ENCODE data around the gene TMEM184C. TPM values are rescaled to one million over a fixed set of nuclear protein-coding genes. Genes with fewer than 3 reads are reported as not detected.

The TMEM184C gene
- total and polyA plus RNA-seq, 4 donors: 41.7 to 54.8 (median 48.6) TPM

DNA sequence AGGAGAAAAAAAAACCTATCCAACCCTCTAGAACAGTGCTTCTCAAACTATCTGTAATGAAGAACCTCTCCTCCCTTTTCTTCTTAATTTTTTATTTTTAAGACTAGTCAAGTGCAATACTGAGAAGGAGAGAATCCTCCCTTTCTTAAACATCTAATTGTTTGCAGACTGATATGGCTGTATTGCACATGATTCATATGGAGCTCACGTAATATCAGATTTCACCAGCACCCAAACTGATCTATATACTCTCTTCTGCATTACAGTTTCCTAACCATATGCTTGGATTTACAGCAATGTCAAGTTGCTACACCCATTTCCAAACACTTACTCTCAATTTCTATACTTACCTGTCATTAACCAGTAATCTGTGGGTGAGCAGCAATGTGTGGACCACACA is 57.3 kb downstream of the TMEM184C start:
- Histone ChIP-seq H3K4me3 (ENCODE audit: low read depth, low read length) (no peak overlapping the region), H3K27me3 (ENCODE audit: control insufficient read depth, insufficient read depth, low read length) (no peaks in the 10 kb centered on the region), H3K36me3 (ENCODE audit: control insufficient read depth, insufficient read depth, low read length) (peaks cover 7% of the 10 kb centered on the region), H3K9me3 (ENCODE audit: control insufficient read depth, insufficient read depth, low read length) (no peaks in the 10 kb centered on the region), H3K4me1 (ENCODE audit: control insufficient read depth, insufficient read depth, low read length) (peaks cover under 1% of the 10 kb centered on the region), H3K27ac (ENCODE audit: low read depth, low read length) (no peak overlapping the region)
- WGBS (ENCODE audit: insufficient coverage): 83% methylated on average over 1 of the region's 1 CpG
- DNase-seq (ENCODE audit: low read depth in 4 of 6, low spot score in 6 of 6): no peak

DNA sequence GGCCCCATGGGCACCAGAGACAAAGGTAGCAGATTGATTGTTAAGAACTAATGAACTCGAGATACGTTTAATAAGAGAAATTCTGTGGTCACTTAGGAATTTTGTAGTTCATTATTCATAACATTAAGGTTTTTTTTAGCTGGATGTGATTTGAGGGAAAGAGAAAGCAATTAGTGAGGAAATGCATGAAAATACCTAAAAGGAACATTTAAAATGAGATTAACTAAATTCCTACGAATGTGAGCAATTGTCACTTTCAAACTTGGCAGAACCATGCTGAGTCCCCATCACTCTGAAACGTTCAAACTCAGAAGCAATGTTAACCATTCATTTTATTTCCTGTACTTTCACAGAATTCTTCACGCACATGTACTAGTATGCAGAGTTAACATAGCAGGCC is 60.9 kb downstream of the TMEM184C start:
- 69% methylated on average over 2 of the region's 5 CpGs for WGBS (ENCODE audit: insufficient coverage)
- Histone ChIP-seq H3K27me3 (ENCODE audit: control insufficient read depth, insufficient read depth, low read length) (no peaks in the 10 kb centered on the region), H3K4me3 (ENCODE audit: low read depth, low read length) (no peak overlapping the region), H3K4me1 (ENCODE audit: control insufficient read depth, insufficient read depth, low read length) (peaks cover 3% of the 10 kb centered on the region), H3K27ac (ENCODE audit: low read depth, low read length) (no peak overlapping the region), H3K9me3 (ENCODE audit: control insufficient read depth, insufficient read depth, low read length) (no peaks in the 10 kb centered on the region), H3K36me3 (ENCODE audit: control insufficient read depth, insufficient read depth, low read length) (peaks cover 8% of the 10 kb centered on the region)
- peak in 1 of 6 donors; percentile 59 for DNase-seq (ENCODE audit: low read depth in 4 of 6, low spot score in 6 of 6)

DNA sequence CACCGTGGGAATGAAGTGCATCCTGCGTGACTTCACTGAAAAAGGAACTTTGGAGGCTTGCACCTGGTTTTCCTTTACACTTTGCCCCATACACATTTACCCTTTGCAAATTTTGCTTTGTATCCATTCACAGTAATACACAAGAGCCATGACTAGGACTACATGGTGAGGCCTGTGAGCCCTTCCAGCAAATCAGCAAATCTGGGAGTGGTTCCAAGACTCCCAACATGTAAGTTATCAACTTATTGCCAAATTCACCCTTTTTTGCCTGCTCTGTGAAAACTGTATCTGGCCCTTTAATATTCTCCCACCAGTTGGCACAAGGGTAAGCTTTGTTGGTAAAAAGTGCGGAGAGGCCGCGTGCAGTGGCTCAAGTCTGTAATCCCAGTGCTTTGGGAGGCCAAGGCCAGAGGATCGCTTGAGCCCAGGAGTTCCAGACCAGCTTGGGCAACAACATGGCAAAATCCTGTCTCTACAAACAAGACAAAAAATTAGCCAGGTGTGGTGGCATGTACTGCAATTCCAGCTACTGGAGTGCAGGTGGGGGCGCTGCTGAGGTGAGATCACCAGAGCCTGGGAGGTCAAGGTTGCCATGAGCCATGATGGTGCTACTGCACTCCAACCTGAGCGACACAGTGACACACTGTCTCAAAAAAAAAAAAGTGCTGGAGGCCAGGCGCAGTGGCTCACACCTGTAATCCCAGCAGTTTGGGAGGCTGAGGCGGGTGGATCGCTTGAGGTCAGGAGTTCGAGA is 61.8 kb downstream of the TMEM184C start:
- Histone ChIP-seq H3K4me1 (ENCODE audit: control insufficient read depth, insufficient read depth, low read length) (peaks cover 3% of the 10 kb centered on the region), H3K27me3 (ENCODE audit: control insufficient read depth, insufficient read depth, low read length) (no peaks in the 10 kb centered on the region), H3K36me3 (ENCODE audit: control insufficient read depth, insufficient read depth, low read length) (peaks cover 8% of the 10 kb centered on the region), H3K9me3 (ENCODE audit: control insufficient read depth, insufficient read depth, low read length) (no peaks in the 10 kb centered on the region), H3K27ac (ENCODE audit: low read depth, low read length) (no peak overlapping the region), H3K4me3 (ENCODE audit: low read depth, low read length) (no peak overlapping the region)
- DNase-seq (ENCODE audit: low read depth in 4 of 6, low spot score in 6 of 6): no peak
- 92% methylated on average over 4 of the region's 12 CpGs for WGBS (ENCODE audit: insufficient coverage)

DNA sequence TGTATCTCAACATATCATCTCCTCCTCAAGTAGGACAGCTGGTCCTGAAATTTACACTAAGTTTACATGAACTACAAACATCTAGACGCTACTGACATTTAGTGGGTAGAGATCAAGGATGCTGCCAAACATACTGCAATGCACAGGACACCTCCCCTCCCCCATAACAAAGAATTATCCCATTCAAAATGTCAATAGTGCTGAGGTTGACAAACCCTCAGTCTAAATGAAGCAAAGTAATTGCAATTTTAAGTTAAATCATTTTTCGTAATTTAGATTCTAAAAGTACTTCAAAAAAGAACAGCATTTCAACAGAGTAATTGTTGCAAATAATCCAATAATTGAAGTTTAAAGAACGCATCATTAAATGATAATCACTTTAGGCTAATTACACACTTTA is 65.6 kb downstream of the TMEM184C start:
- Histone ChIP-seq H3K36me3 (ENCODE audit: control insufficient read depth, insufficient read depth, low read length) (peaks cover 8% of the 10 kb centered on the region), H3K4me3 (ENCODE audit: low read depth, low read length) (peak overlapping the region; percentile 88), H3K4me1 (ENCODE audit: control insufficient read depth, insufficient read depth, low read length) (peaks cover 3% of the 10 kb centered on the region), H3K27me3 (ENCODE audit: control insufficient read depth, insufficient read depth, low read length) (no peaks in the 10 kb centered on the region), H3K9me3 (ENCODE audit: control insufficient read depth, insufficient read depth, low read length) (no peaks in the 10 kb centered on the region), H3K27ac (ENCODE audit: low read depth, low read length) (peak overlapping the region; percentile 88)
- peak in 1 of 6 donors; percentile 1 for DNase-seq (ENCODE audit: low read depth in 4 of 6, low spot score in 6 of 6)
- no CpG with 5 or more reads among the region's 3 CpGs for WGBS (ENCODE audit: insufficient coverage)

DNA sequence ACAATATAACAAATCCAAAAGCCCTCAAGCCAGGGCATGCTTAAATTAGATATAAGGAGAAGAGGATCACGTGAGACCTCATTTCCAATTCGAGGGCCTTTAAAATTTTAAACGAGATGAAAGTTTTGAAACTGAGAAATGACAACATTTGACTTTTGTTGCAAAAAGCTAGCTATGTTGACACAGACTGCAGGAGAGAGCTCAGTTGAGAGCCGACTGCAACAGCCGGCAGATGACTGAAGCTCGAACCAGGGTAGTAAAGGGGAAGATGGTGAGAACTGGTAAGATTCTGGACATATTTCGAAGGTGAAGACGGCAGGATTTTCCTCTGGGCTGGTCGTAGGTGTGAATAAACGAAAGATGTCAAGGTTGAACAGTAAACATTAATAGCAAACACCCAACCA is 66.0 kb downstream of the TMEM184C start:
- DNase-seq (ENCODE audit: low read depth in 4 of 6, low spot score in 6 of 6): peak in 3 of 6 donors; percentile 24 to 57 (median 46)
- Histone ChIP-seq H3K27ac (ENCODE audit: low read depth, low read length) (peak overlapping the region; percentile 88), H3K9me3 (ENCODE audit: control insufficient read depth, insufficient read depth, low read length) (no peaks in the 10 kb centered on the region), H3K27me3 (ENCODE audit: control insufficient read depth, insufficient read depth, low read length) (no peaks in the 10 kb centered on the region), H3K4me3 (ENCODE audit: low read depth, low read length) (peak overlapping the region; percentile 88), H3K4me1 (ENCODE audit: control insufficient read depth, insufficient read depth, low read length) (peaks cover 3% of the 10 kb centered on the region), H3K36me3 (ENCODE audit: control insufficient read depth, insufficient read depth, low read length) (peaks cover 8% of the 10 kb centered on the region)
- WGBS (ENCODE audit: insufficient coverage): 16% methylated on average over 5 of the region's 10 CpGs

DNA sequence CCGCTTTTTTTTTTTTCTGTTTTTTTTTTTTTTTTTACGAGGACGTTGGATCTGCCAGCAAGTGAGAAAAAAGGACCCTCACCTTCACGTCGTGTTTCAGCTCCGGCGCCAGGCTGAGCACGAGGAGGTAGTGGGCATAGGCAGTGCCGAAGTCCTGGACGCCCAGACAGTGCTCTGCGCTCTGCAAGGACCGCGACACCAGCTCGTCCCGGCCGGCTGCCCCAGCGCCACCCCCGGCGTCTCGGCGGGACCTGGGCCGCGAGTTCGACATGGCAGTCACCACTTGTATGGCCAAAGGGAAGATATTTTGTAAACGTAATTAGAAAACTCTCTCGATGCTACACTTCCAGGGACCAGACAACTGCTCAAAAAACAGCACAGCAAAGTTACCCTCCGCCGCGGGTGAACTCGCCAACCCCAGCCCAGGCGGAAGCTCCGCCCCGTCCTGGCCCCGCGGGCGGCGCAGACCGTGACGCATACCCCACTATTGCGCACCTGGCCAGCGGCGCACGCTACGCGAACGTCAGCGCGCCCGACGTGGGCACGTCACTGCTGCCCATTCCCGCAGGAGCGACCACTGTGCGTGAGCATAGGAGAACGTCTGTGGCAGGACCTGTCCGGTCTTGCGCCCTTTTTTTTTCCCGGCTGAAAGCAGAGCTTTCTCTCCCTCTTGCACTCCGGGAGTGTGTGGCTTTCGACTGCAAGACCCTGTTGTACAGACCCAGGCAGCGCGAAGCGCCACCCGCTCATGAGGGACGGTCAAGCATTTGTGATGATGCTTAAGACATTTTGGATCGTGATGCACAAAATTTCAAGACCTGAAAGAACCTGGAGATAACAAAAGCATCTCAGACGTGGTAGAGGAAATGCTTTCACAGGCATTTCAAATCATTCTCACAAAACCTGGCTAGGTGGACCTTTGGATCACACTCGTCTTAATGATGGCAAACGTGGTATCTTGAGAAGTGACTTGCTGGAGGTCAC is 66.8 kb downstream of the TMEM184C start, which contains the start of gene PRMT9:
Gene PRMT9, minus strand, starts transcription at position 447 of the 984 bp plus-strand sequence. Its CDS starts 176 bp downstream, at position 271.
- Histone ChIP-seq H3K27ac (ENCODE audit: low read depth, low read length) (peak within 1 kb of the TSS; percentile 88), H3K36me3 (ENCODE audit: control insufficient read depth, insufficient read depth, low read length) (peaks cover 6% of the 10 kb centered on the region), H3K4me3 (ENCODE audit: low read depth, low read length) (peak within 1 kb of the TSS; percentile 88), H3K27me3 (ENCODE audit: control insufficient read depth, insufficient read depth, low read length) (no peaks in the 10 kb centered on the region), H3K9me3 (ENCODE audit: control insufficient read depth, insufficient read depth, low read length) (no peaks in the 10 kb centered on the region), H3K4me1 (ENCODE audit: control insufficient read depth, insufficient read depth, low read length) (peaks cover 3% of the 10 kb centered on the region)
- WGBS (ENCODE audit: insufficient coverage): under 1% methylated on average over 65 of the region's 69 CpGs
- DNase-seq (ENCODE audit: low read depth in 4 of 6, low spot score in 6 of 6): peak; percentile 74 to 96 (median 82)

DNA sequence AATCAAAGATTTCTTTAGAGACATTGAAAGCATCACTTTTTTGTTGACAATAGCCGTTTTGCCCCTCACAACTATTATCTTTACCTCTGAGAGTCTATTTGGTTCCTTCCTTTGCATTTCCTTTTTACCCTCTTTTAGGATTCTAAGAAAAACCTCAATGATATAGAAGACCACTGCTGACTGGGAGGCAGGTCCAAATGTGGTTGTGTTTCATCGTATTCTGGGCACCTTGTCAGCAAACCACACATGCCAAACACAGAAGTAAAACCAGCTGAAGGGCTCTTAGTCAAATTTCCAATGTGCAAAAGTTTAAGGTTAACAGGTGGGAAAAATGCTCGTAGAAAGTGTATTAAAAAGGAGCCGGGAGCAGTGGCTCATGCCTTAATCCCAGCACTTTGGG is 71.9 kb downstream of the TMEM184C start:
- no peaks in the 10 kb centered on the region for H3K4me1 ChIP-seq (ENCODE audit: control insufficient read depth, insufficient read depth, low read length)
- no peaks in the 10 kb centered on the region for H3K36me3 ChIP-seq (ENCODE audit: control insufficient read depth, insufficient read depth, low read length)
- no peak overlapping the region for H3K4me3 ChIP-seq (ENCODE audit: low read depth, low read length)
- H3K9me3 ChIP-seq (ENCODE audit: control insufficient read depth, insufficient read depth, low read length): no peaks in the 10 kb centered on the region
- H3K27me3 ChIP-seq (ENCODE audit: control insufficient read depth, insufficient read depth, low read length): no peaks in the 10 kb centered on the region
- DNase-seq (ENCODE audit: low read depth in 4 of 6, low spot score in 6 of 6): no peak
- WGBS (ENCODE audit: insufficient coverage): 93% methylated on average over 2 of the region's 4 CpGs
- H3K27ac ChIP-seq (ENCODE audit: low read depth, low read length): no peak overlapping the region

DNA sequence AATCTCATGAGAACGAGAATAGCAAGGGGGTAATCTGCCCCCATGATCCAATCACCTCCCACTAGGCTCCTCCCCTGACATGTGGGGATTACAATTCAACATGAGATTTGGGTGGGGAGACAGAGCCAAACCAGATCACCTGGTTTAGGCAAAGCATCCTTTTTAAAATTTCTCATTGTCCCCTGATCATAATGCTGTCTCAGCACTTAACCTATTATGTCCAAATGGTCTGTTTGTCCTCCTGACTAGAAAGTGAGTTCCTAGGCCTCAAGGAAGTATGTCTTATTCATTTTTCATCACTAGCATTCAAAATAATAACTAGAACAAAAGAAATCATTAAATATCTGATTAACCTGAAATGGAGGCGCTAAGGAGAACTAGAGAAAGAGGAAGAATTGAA is 74.6 kb downstream of the TMEM184C start:
- DNase-seq (ENCODE audit: low read depth in 4 of 6, low spot score in 6 of 6): no peak
- WGBS (ENCODE audit: insufficient coverage): no CpG with 5 or more reads among the region's 2 CpGs
- no peaks in the 10 kb centered on the region for H3K27me3 ChIP-seq (ENCODE audit: control insufficient read depth, insufficient read depth, low read length)
- no peaks in the 10 kb centered on the region for H3K4me1 ChIP-seq (ENCODE audit: control insufficient read depth, insufficient read depth, low read length)
- H3K9me3 ChIP-seq (ENCODE audit: control insufficient read depth, insufficient read depth, low read length): no peaks in the 10 kb centered on the region
- no peaks in the 10 kb centered on the region for H3K36me3 ChIP-seq (ENCODE audit: control insufficient read depth, insufficient read depth, low read length)
- no peak overlapping the region for H3K4me3 ChIP-seq (ENCODE audit: low read depth, low read length)
- no peak overlapping the region for H3K27ac ChIP-seq (ENCODE audit: low read depth, low read length)

DNA sequence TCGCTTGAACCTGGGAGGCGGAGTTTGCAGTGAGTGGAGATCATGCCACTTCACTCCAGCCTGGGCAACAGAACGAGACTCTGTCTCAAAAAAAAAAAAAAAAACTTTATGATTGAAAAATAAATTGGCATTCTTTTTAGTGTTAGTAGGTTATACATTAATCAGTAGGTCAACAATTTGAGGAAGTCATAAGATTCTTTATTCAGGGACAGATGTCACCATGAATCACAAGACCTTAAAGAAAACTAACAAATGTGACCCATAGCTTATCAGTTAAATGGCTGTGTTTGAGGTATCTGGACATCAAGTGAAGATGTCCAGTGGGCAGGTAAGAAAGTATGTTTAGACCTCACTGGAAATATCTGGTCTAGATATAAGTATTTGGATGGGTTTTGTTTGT is 76.0 kb downstream of the TMEM184C start:
- H3K36me3 ChIP-seq (ENCODE audit: control insufficient read depth, insufficient read depth, low read length): no peaks in the 10 kb centered on the region
- H3K27ac ChIP-seq (ENCODE audit: low read depth, low read length): no peak overlapping the region
- DNase-seq (ENCODE audit: low read depth in 4 of 6, low spot score in 6 of 6): no peak
- no peaks in the 10 kb centered on the region for H3K27me3 ChIP-seq (ENCODE audit: control insufficient read depth, insufficient read depth, low read length)
- H3K4me1 ChIP-seq (ENCODE audit: control insufficient read depth, insufficient read depth, low read length): no peaks in the 10 kb centered on the region
- no peak overlapping the region for H3K4me3 ChIP-seq (ENCODE audit: low read depth, low read length)
- no peaks in the 10 kb centered on the region for H3K9me3 ChIP-seq (ENCODE audit: control insufficient read depth, insufficient read depth, low read length)
- no CpG with 5 or more reads among the region's 3 CpGs for WGBS (ENCODE audit: insufficient coverage)

Measured in spinal cord (tissue), 10 donors.